ENCODE measurements around the gene F2. TPM values are rescaled to one million over a fixed set of nuclear protein-coding genes. Genes with fewer than 3 reads are reported as not detected.

F2 gene
- total and polyA plus RNA-seq, 2 of the 13 experiments (the other 11 are each of a cell fraction or from before 2014, with no cell fraction given), result 330 to 801 TPM

DNA sequence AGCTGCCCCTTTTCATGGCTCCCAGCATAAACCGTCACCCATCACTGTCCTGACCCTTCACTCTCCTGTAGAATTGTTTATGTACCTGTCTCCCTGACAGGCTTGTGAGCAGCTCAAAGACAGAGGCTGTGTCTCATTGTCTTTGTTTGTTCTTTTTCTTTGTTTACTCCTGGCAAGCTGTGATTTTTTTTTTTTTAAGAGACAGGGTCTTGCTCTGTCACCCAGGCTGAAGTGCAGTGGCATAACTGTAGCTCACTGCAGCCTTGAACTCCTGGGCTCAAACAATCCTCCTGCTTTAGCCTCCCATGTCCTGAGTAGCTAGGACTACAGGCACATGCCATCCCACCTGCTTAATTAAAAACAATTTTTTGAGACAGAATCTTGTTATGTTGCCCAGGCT is 28.3 kb upstream of the F2 start (continued):
- TF ChIP-seq FOXO1 (CRISPR knock-in tag; IDR thresholded peaks at IDR 0.05), result 0 out of 2 replicates have a peak, but pooled peaks have one; percentile 23
- TF ChIP-seq FOXJ3 (CRISPR knock-in tag; IDR thresholded peaks at IDR 0.05; ENCODE audit: borderline replicate concordance), result 0 out of 2 replicates have a peak, but pooled peaks have one; percentile 34
- peak; percentile 57 for TF ChIP-seq GATAD2A (CRISPR knock-in tag; IDR thresholded peaks at IDR 0.05)
- TF ChIP-seq HNF4A (CRISPR knock-in tag; IDR thresholded peaks at IDR 0.05), result peak; percentile 29; the same call in 1 of the 2 replicates
- TF ChIP-seq FOXK1 (CRISPR knock-in tag; IDR thresholded peaks at IDR 0.05; ENCODE audit: borderline replicate concordance, low read depth), result peak; percentile 57; the same call in 1 of the 2 replicates
- TF ChIP-seq RXRA (CRISPR knock-in tag; IDR thresholded peaks at IDR 0.05), result peak; percentile 27; the same call in 1 of the 2 replicates
- TF ChIP-seq, protein P1, sequence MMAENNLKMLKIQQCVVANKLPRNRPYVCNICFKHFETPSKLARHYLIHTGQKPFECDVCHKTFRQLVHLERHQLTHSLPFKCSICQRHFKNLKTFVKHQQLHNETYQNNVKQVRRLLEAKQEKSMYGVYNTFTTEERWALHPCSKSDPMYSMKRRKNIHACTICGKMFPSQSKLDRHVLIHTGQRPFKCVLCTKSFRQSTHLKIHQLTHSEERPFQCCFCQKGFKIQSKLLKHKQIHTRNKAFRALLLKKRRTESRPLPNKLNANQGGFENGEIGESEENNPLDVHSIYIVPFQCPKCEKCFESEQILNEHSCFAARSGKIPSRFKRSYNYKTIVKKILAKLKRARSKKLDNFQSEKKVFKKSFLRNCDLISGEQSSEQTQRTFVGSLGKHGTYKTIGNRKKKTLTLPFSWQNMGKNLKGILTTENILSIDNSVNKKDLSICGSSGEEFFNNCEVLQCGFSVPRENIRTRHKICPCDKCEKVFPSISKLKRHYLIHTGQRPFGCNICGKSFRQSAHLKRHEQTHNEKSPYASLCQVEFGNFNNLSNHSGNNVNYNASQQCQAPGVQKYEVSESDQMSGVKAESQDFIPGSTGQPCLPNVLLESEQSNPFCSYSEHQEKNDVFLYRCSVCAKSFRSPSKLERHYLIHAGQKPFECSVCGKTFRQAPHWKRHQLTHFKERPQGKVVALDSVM (CRISPR knock-in tag; IDR thresholded peaks at IDR 0.05), result peak; percentile 98
- TF ChIP-seq, protein P2, sequence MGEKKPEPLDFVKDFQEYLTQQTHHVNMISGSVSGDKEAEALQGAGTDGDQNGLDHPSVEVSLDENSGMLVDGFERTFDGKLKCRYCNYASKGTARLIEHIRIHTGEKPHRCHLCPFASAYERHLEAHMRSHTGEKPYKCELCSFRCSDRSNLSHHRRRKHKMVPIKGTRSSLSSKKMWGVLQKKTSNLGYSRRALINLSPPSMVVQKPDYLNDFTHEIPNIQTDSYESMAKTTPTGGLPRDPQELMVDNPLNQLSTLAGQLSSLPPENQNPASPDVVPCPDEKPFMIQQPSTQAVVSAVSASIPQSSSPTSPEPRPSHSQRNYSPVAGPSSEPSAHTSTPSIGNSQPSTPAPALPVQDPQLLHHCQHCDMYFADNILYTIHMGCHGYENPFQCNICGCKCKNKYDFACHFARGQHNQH (CRISPR knock-in tag; IDR thresholded peaks at IDR 0.05), result peak; percentile 86
- TF ChIP-seq ZMYM3 (CRISPR knock-in tag; IDR thresholded peaks at IDR 0.05), result peak; percentile 79
- TF ChIP-seq ZNF598 (CRISPR knock-in tag; IDR thresholded peaks at IDR 0.05; ENCODE audit: borderline replicate concordance), result no peak
- TF ChIP-seq SKI (IDR thresholded peaks at IDR 0.05; ENCODE audit: partially characterized antibody), result peak; percentile 52
- peak; percentile 14; the same call in 1 of the 2 replicates for TF ChIP-seq RCOR2 (CRISPR knock-in tag; IDR thresholded peaks at IDR 0.05)
- peak; percentile 84 for TF ChIP-seq SOX5 (CRISPR knock-in tag; IDR thresholded peaks at IDR 0.05; ENCODE audit: borderline replicate concordance)
- TF ChIP-seq CREM (IDR thresholded peaks at IDR 0.05), result peak; percentile 26; the same call in 1 of the 2 replicates
- TF ChIP-seq CREM (CRISPR knock-in tag; IDR thresholded peaks at IDR 0.05), result no peak
- TF ChIP-seq FOXK2 (IDR thresholded peaks at IDR 0.05), result peak; percentile 71; the same call in 1 of the 2 replicates
- TF ChIP-seq DNMT1 (CRISPR knock-in tag; IDR thresholded peaks at IDR 0.05), result no peak
- 0 out of 2 replicates have a peak, but pooled peaks have one; percentile 40 for TF ChIP-seq ZMYM2 (CRISPR knock-in tag; IDR thresholded peaks at IDR 0.05)
- TF ChIP-seq ZNF235 (CRISPR knock-in tag; IDR thresholded peaks at IDR 0.05; ENCODE audit: borderline replicate concordance), result no peak
- peak; percentile 43; the same call in 1 of the 2 replicates for TF ChIP-seq HDAC1 (CRISPR knock-in tag; IDR thresholded peaks at IDR 0.05)
